Iris pigment epithelial cell (primary cell): ENCODE results near the gene TRAPPC14.
"Not testable (repeated sequence)": the region's sequence is repeated elsewhere in the genome, so short reads cannot be mapped to it uniquely, and the experiment has no call there.

Experiments used
- DNase-seq: peaks from one replicate; pipeline ENCODE4 v3.0.0-alpha.2; 2011; ENCODE audit warnings: low read depth

The TRAPPC14 gene, protein sequence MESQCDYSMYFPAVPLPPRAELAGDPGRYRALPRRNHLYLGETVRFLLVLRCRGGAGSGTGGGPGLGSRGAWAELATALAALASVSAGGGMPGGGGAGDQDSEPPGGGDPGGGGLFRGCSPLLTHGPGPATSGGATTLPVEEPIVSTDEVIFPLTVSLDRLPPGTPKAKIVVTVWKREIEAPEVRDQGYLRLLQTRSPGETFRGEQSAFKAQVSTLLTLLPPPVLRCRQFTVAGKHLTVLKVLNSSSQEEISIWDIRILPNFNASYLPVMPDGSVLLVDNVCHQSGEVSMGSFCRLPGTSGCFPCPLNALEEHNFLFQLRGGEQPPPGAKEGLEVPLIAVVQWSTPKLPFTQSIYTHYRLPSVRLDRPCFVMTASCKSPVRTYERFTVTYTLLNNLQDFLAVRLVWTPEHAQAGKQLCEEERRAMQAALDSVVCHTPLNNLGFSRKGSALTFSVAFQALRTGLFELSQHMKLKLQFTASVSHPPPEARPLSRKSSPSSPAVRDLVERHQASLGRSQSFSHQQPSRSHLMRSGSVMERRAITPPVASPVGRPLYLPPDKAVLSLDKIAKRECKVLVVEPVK

DNA sequence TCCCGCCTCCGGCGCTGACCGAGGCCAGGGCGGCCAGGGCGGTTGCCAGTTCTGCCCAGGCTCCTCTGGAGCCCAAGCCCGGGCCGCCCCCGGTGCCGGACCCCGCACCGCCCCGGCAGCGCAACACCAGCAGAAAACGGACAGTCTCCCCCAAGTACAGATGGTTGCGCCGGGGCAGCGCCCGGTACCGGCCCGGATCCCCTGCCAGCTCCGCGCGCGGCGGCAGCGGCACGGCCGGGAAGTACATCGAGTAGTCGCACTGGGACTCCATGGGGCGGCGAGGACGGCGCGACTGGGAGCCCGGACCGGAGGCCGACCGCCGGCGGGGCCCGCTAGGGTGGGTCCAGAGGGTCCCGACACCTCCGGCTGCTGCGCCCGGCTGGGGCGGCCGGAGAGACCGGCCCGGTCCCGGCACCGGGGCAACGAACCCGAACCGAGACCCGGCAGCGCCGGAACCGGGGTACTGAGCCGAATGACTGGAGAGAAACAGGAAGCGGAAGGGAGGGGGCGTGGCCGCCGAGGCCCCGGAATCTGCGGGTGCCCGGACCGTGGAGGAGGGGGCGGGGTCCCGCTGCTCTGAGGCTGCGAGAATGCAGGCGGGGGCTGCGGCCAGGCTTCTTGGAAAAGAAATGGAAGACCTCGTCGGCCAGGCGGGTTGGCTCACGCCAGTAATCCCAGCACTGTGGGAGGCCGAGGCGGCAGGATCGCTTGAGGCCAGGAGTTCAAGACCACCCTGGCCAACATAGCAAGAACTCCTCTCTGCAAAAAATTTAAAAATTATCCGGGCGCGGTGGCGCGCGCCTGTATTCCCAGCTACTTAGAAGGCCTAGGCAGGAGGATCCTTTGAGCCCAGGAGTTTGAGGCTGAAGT is at the start of gene TRAPPC14:
TRAPPC14 (minus strand) TSS at position 495 of the 870 bp plus-strand sequence; CDS start at position 271, 224 bp downstream.
- DNase-seq, result peak; percentile 80

DNA sequence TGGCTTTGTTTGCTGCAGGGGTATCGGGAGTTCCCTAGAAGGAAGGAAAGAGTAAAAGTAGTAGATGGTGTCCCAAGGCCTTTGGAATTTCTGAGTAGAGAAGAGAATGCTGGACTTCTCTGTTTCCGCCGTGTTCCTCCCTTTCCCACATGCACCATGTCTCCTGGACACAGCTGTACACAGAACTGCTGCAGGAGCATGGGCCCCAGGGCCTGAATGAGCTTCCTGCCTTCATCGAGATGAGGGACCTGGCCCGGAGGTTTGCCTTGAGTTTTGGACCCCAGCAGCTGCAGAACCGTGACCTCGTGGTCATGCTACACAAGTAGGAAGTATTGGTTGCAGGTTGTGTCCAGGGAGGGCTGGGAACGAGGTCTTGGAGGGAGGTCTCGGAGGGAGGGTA is 45.9 kb upstream of the TRAPPC14 start:
- no peak for DNase-seq

DNA sequence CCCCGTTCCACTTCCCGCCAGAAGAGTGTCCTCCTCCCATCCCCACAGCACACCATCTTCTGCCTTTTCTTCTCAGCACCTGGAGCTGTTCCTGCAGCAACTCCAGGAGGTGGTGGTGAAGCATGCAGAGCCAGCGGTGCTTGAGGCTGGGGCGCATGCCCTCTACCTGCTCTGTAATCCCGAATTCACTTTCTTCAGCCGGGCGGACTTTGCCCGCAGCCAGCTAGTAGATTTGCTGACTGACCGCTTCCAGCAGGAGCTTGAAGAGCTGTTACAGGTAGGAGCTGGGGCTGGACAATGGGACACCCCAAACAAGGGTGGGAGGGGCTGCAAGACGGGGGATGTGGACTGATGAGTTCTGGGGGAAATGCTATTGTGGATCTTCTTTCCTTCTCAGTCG is 42.2 kb upstream of the TRAPPC14 start:
- DNase-seq, result no peak

DNA sequence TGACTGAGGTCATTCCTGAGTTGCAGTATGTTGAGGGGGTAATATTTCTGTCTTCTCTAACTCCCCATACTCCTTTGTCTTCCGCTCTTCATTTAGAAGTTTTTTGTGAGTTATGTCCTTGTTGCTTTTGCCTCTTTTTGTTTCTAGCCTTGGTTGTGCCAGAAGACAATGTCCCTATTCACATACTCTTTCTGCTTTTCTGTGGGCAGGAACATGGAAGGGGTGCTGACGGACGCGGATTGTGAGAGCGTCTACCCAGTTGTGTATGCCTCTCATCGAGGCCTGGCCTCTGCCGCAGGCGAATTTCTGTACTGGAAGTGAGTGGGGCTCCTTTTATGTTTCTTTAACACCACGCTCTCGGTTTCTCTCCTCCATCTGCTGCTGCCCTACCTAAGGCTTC is 39.7 kb upstream of the TRAPPC14 start:
- no peak for DNase-seq

DNA sequence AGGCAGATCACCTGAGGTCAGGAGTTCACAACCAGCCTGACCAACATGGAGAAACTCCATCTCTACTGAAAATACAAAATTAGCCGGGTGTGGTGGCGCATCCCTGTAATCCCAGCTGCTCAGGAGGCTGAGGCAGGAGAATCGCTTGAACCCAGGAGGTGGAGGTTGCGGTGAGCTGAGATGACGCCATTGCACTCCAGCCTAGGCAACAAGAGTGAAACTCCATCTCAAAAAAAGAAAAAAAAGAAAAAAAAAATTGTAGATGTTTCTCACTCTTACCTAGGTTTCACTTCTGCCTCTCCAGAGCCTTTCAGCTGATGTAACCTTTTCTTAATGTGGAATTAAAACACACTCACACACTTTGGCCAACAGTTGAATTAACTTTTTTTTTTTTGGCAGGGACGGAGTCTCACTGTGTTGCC is 37.4 kb upstream of the TRAPPC14 start:
- DNase-seq, result not testable (repeated sequence)

DNA sequence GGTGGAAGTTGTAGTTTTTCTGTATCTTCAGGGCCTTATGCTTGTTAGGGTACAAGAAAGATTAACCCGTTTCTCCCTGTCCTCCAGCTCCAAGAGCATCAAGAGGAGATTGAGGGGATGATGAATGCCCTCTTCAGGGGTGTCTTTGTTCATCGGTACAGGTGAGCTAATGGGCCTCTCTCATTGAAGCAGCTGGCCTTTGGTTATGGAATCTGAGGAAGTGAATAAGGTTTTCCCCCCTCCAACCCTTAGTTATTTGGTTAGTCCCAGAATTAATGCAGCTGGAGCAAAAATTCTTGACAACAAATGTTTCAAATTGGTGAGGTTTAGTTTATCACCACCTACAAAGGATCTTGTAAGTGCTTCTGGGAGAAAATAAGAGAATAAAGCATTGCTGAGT is 36.7 kb upstream of the TRAPPC14 start:
- DNase-seq, result no peak

DNA sequence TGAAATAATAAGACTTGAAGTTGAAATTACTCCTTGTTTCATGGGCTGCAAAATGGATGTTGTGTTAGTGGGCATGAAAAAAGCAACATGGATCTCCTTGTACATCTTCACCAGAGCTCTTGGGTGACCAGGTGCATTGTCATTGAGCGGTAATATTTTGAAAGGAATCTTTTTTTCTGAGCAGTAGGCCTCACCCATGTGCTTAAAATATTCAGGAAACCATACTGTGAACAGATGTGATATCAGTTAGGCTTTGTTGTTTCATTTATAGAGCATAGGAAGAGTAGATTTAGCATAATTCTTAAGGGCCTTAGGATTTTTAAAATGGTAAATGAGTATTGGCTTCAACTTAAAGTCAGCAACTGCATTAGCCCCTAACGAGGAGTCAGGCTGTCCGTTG is 34.4 kb upstream of the TRAPPC14 start:
- DNase-seq, result no peak

DNA sequence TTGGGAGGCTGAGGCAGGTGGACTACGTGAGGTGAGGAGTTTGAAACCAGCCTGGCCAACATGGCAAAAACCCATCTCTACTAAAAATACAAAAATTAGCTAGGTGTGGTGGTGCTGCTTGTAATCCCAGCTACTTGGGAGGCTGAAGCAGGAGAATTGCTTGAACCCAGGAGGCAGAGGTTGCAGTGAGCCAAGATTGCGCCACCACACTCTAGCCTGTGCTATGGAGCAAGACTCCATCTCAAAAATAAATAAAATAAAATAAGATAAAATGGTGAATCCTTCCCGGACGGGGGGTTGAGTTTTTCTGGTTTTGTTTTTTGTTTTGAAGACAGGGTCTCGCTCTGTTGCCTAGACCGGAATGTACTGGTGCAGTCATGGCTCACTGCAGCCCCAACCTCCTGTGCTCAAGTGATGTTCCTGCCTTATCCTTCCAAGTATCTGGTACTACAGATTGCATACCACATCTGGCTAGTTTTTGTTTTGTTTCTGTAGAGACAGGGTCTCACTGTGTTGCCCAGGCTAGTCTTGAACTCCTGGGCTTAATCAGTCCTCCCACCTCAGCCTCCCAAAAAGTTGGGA is 33.8 kb upstream of the TRAPPC14 start:
- DNase-seq, result not testable (repeated sequence)

DNA sequence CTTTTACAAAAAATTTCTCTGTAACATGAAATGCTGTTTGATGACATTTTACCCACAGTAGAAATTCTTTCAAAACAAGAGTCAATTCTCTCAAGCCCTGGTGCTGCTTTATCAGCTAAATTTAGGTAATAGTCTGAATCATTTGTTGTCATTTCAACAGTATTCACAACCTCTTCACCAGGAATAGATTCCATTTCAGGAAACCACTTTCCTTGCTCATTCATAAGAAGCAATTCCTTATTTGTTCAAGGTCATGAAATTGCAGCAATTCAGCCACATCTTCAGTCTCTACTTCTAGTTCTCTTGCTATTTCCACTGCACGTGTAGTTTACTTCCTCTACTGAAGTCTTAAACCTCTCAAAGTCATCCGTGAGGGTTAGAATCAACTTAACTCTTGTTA is 33.3 kb upstream of the TRAPPC14 start:
- peak; percentile 79 for DNase-seq

DNA sequence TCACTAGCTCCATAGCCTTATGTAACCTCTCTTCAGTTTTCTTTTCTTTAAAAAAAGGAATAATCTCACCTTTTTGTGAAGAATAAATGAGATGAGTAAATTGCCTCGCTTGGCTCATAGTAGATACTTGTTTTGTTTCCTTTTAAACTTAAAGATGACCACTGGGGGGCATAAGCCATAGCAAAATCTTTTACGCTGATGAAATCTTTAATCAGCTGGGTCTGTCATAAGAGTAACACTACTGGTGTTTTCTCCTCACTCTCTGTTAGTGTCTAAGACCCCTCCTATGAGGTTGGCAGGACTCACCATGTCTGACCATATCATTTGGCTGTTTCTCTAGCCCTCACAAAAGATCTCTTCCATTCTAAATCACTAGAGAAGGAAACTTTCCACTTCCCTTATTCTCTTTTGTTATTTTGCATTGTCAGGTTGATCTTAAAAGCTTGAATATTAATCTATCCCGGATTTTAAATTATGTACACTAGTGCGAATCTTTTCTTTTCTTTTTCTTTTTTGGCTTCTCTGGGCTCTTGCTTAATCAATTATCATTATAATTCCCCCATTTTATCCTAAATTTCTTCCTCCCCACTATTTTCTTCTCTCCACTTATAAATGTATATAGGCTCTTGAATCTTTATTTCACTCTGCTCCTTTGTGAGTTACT is 31.7 kb upstream of the TRAPPC14 start:
- peak; percentile 56 for DNase-seq

DNA sequence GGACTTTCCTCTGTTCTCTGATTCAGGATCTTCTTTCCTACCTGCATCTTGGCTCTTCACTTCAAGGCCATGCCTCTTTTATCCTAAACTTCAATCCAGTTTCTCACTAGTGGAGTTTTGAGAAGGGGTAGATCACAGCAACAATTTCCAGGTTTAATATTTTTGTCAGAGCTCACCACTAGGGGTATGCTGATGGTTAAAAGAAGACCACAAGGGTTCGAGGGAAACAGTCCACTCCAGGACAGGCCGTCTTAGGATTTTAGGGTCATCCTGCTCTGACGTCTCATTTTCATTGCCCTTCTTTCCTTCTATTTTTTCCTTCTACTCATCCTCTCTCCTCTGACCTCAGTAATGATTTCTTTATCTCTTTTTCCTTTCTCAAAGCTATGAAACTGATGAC is 30.5 kb upstream of the TRAPPC14 start:
- DNase-seq, result no peak

DNA sequence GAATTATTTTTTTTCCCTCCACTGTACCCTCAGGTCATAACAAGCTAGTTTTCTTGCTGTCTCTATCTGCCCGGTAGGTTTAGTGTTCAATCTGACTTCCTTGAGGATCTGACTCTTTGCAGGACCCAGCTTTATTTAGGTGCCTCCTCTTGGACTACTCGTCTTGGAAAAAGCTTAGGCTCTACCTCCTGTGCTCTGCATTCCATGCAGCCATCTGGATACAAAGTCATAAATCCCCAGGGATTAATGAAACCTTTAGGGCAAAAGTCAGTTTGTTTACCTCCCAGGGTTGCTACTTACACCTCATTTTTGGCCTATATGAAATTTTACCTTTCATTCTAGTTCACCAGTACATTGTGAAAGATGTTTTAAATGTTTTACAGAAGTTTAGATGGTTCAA is 27.2 kb upstream of the TRAPPC14 start:
- DNase-seq, result no peak

DNA sequence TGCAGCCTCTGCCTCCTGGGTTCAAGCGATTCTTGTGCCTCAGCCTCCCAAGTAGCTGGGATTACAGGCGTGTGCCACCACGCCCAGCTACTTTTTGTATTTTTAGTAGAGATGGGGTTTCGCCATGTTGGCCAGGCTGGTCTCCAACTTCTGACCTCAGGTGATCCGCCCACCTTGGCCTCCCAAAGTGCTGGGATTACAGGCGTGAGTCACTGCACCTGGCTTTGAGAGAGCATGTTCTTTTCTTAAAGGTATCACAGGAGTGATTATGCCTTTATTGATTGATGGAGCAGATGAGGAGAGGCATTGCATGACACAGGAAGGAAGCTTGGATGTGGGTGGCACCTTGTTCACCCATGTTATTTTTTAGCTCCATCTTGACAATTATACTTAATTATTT is 24.6 kb upstream of the TRAPPC14 start:
- DNase-seq, result not testable (repeated sequence)

DNA sequence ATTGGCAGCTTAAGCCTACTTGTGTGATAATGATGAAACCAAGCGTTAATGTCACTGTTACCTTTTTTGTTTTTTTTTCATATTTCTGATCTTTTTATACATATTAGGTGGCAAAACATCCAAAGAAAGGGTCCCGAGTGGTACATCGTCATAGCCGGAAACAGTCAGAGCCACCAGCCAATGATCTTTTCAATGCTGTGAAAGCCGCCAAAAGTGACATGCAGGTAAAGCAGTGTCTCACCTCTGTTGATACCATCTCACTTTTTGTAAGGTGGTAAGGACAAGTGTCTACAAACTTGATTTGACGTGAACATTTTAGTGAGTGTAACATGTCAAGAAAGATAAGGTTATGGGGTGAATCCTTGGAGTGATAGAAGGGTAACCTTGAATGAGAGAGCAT is 24.1 kb upstream of the TRAPPC14 start:
- DNase-seq, result not testable (repeated sequence)

DNA sequence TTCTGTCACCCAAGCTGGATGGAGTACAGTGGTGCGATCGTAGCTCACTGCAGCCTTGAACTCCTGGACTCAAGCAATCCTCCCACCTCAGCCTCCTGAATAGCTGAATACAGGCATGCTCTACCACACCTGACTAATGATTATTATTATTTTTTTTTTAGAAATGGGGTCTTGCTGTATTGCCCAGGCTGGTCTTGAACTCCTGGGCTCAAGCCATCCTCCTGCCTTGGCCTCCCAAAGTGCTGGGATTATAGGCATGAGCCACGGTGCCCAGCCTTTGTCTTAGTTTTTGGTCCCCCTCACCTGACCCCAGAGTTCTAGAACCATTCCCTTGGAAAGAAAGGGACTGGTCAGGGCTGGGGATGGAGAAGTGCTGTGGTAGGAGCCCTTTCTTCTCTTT is 21.6 kb upstream of the TRAPPC14 start:
- DNase-seq, result not testable (repeated sequence)

DNA sequence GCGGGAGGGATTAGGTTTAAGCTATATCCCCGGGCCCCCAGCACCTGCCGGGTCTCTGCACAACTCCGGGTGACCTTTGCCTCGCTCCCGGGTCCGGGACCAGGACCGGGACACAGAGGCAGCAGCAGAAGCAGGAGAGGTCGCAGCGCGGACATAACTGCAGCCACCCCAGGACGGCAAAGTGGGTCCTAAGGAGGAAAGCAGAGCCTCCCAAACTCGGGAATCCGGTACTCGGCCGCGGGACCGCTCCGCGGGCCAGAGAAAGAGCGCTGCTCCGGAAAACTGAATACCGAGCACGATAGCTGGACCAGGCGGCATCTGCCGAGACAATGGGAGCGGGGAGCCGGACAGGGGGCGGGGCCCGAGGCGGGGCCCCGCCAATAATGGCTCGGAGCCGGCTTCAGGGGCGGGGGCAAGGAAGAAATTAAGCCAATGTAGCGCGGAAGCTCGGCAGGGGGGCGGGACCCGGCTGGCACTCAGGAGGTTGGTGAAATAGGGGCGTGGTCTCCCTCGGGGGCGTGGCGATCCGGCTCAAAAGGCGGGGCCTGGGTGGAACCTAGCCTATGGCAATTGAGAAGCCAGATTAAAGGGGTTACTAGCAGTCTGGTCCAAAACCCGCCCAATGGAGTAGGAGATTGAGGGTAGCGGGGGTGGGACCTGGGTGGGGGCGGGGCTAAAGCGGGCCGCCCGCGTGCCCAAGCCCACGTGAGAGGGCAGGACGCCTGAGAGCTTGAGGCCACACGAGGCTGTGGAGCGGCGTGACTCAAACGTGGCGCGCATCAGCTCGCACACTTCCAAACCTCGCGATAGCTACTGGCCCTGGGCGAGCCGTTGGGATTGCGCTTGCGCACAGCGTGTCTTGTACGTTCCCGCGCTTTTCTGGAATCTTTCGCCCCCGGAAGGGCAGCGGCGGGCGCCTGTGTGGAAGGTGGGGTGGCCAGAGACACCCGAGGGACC is 18.8 kb upstream of the TRAPPC14 start, which contains the start of the genes GPC2 and STAG3:
GPC2 (minus strand) TSS at position 337 of the 957 bp plus-strand sequence; CDS start at position 155, 182 bp downstream.
STAG3 (plus strand) TSS at position 874 of the 957 bp plus-strand sequence. CDS start 2,639 bp downstream, outside the sequence.
- DNase-seq, result peak; percentile 95

DNA sequence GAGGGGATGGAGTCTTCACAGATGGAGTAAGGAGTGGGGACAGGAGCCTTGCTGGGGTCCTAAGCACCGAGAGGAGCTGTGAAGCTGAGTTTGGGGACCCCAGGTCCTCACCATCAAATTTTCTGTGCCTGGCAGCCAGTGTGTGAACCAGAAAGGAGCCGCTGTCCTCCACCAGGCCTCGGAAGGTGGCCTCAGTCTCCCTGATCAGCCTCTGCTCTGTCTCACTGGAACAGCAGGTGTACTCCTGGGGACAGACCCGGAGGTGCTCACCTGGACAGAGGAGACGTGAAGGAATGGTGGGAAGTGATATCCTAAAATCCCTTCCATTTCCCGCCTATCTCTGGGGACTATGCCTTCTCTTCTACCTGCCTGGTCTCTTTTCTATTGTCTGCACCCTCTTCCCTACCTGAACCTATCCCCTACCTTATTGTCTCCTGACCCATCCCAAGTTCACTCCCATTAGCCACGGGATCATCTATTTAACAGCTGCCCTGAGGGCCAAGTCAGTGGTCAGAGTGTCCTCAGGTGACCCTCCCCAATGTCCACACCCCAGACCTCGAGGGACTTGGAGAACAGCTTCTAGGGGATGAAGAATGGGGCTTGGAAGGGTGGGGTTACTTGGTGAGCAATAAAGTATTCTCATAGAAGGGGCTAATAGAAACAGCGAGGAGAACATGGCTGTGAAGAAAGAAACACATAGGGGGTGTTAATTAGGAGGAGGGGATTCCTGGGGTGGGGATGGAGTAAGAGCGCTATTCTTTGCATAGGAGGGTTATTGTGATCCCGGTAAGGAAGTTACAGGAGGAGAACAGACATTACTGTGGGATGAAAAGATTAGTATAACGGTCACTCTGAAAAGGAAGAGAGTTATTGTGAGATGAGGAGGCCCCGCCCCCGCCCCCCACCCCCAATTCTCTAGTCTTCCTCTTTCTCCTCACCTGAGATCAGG is 17.8 kb upstream of the TRAPPC14 start:
- DNase-seq, result no peak

DNA sequence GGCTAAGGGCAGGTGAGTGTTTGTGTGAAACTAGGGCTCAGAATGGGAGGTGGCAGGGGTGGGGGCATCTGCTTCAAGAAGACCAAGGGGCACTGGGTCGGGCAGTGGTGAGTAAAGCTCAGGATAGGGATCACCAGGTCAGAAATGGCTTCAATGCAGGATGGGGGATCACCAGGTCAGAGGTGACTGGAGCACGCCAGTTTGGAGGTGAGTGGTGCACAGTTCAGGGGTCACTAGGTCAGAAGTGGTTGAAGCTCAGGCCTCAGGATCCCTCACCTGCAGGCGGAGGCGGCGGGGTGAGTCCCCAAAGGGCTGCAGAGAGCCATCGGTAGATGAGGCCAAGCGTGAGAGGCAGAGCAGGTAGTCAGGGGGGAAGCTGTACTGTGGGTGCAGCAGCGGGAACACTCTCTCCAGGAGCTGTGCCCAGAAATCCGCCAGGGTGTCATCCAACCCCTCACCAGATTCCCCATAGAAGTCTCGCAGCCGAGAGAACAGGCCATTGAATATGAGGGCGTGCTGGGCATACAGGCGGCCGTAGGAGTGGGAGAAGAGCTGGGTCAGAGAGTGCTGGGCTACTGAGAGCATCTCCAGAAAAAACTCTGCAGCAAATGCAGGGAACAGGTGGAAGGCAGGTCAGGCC is 16.9 kb upstream of the TRAPPC14 start:
- no peak for DNase-seq

DNA sequence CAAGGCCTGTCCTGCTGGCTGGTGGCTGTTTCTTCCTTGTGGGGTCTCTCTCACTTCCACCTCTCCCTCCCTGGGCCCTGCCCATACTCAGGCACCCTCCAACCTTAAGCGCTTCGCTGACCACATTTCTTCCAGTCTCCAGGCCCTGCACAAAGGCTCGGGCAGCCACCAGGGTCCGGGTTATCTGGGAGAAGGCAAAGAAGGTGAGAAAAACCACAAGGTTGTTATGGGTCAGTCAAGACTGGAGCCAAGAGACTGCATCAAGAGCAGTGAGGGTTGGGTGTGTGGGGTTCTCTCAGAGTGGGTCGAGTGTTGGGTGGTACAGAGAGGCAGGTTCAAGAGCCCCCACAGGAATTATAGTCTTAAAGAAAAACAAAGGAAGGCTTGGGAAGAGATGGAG is 16.1 kb upstream of the TRAPPC14 start:
- DNase-seq, result no peak
